HEK293T (cell line): ENCODE results near the gene PC.

Source experiments
- ARNT ChIP-seq: fragments of 450-650 bp; IDR thresholded peaks from 2 replicates; pipeline ENCODE4 v1.6.1; 2017; ENCODE audit warnings: mild to moderate bottlenecking
- BHLHE40 ChIP-seq: fragments of 450-650 bp; IDR thresholded peaks from 2 replicates; pipeline ENCODE4 v1.6.1; 2016; ENCODE audit warnings: mild to moderate bottlenecking, moderate library complexity, borderline replicate concordance
- FOXA1 ChIP-seq: fragments of 450-650 bp; IDR thresholded peaks from 2 replicates; pipeline ENCODE4 v1.6.1; 2016; ENCODE audit warnings: mild to moderate bottlenecking
- FOXK2 ChIP-seq: fragments of 450-650 bp; IDR thresholded peaks from 2 replicates; pipeline ENCODE4 v1.6.1; 2016; ENCODE audit warnings: mild to moderate bottlenecking
- FOXM1 ChIP-seq: fragments of 450-650 bp; IDR thresholded peaks from 2 replicates; pipeline ENCODE4 v1.6.1; 2017; ENCODE audit warnings: mild to moderate bottlenecking, borderline replicate concordance
- L3MBTL2 ChIP-seq: fragments of 450-650 bp; conservative IDR thresholded peaks from 2 replicates; pipeline ENCODE4 v1.6.1; 2016; ENCODE audit warnings: mild to moderate bottlenecking
- SP1 ChIP-seq: fragments of 450-650 bp; IDR thresholded peaks from 2 replicates; pipeline ENCODE4 v1.6.1; 2017
- SUZ12 ChIP-seq: fragments of 450-650 bp; IDR thresholded peaks from 2 replicates; pipeline ENCODE4 v1.6.1; 2016; ENCODE audit warnings: mild to moderate bottlenecking
- TARDBP ChIP-seq: fragments of 450-650 bp; IDR thresholded peaks from 2 replicates; pipeline ENCODE4 v1.6.1; 2016
- ZNF384 ChIP-seq: fragments of 450-650 bp; IDR thresholded peaks from 2 replicates; pipeline ENCODE4 v1.6.1; 2016

DNA sequence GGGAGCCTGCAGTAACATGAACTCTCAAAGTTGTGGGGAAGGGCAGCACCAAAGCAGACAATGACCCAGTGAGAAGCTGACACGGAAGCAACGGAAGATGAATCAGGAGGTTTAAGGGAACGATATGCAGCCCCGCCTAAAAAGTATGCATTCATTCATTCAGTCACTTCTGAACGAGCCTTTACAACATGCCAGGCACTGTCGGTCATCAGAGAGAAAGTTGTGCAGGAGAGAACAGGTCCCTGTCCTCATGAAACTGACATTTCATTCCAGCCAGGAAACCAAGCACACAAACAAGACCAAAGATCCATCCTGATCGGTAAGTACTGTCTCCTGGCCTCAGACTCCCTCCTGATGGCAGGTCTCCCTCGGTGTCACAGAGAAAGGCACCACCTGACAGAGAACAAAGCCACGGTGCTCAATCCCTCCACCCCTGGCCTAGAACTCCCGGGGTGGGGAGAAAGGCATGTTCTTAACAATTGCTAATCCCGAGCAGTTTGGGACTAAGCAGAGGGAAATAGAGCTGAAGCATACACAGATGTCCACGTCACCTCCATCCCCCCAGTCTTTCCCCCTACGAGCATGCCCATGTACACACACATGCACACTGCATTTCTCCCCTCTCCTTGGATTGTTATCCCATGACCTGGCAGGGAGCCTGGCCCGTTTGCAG is 52.0 kb downstream of the PC start:
- TF ChIP-seq FOXM1 (no peak), BHLHE40 (no peak), TARDBP (no peak), ARNT (no peak), FOXA1 (no peak), SUZ12 (no peak), ZNF384 (no peak), L3MBTL2 (no peak), SP1 (no peak), FOXK2 (no peak)
